Measurements from ENCODE around the gene ASXL3.

DNA sequence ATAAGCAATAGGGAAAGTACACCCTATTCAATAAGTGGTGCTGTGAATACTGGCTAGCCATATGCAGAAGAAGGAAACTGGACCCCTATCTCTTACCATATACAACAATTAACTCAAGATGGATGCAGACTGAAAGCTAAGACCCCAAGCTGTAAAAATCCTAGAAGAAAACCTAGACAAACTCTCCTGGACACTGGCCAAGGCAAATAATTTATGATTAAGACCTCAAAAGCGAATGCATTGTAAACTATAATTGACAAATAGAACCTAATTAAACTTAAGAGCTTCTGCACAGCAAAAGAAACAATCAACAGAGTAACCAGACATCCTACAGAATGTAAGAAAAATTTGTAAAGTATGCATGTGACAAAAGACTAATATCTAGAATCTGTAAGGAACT, 41.1 kb upstream of the ASXL3 start:
- TF ChIP-seq, protein P1, sequence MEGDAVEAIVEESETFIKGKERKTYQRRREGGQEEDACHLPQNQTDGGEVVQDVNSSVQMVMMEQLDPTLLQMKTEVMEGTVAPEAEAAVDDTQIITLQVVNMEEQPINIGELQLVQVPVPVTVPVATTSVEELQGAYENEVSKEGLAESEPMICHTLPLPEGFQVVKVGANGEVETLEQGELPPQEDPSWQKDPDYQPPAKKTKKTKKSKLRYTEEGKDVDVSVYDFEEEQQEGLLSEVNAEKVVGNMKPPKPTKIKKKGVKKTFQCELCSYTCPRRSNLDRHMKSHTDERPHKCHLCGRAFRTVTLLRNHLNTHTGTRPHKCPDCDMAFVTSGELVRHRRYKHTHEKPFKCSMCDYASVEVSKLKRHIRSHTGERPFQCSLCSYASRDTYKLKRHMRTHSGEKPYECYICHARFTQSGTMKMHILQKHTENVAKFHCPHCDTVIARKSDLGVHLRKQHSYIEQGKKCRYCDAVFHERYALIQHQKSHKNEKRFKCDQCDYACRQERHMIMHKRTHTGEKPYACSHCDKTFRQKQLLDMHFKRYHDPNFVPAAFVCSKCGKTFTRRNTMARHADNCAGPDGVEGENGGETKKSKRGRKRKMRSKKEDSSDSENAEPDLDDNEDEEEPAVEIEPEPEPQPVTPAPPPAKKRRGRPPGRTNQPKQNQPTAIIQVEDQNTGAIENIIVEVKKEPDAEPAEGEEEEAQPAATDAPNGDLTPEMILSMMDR (conservative IDR thresholded peaks at IDR 0.05) = no peak
- TF ChIP-seq EZH2 (IDR thresholded peaks at IDR 0.05; ENCODE audit: low read depth) = no peak
